HG02763 (cell line): ENCODE results near the gene PEX11B.
A peak's percentile ranks its signal among the peaks of the same experiment; 100 is the strongest.

Experiments
- ATAC-seq: cut with Tn5 transposase; IDR thresholded peaks from one replicate; pipeline ENCODE4 v1.9.1; 2021; ENCODE audit warnings: mild to moderate bottlenecking, moderate library complexity; ENCODE audit not compliant: unreplicated experiment

Gene PEX11B

DNA sequence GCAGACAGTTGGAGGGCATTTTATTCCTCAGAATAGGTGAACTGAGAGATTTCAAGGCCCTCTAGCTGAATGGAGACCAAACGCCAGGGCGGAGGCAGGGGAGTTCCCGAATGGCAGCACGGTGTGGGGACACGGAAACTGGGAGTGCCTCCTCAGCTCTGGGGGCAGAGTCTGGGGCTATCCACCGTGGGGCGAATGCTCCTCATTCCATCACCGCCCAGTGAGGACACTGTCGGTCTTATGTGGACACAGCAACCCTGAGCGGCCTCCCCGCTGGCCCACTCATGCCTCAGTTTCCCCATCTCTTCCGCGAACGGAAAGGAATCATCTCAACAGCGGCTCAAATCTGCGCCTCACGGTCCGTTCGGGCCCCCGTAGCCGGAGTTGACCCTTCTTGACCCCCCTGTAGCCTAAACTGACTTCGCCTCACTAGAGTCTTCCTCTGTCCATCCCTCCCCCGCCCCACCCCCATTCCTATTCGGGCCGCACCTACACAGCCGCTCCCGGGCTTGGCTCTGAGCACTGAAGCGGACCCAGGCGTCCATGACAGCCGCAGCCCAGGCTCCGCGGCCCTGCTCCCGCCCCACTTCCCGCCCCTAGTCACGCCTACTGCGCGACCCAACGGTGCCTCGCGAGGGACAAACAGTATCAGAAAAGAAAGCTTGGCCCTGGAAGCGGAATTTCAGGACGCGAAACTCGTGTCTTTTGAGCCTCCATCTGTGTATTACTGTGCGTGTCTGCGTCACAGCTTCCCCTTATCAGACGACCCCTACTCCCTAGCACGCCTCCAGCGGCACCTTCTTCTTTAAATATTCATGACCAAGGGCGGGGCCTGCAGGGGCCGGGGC, at the start of gene PEX11B:
TSS of gene PEX11B (minus strand) at position 574 of the 848 bp plus-strand sequence. CDS start at position 545, 29 bp downstream.
- peak; percentile 89 for ATAC-seq

DNA sequence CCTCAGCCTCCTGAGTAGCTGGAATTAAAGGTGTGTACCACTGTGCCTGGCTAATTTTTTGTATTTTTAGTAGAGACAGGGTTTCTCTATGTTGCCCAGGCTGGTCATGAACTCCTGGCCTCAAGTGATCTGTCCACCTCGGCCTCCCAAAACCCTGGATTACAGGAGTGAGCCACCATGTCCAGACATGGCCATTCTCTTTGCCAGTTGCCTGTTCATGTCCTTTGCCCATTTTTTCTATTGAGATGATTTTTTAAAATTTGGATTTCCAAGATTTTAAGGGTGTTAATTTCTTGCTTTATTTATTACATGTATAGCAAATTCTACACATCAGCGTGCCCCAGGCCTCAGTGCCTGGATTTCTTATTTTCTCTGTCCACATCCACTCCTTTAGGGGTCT, 48.8 kb upstream of the PEX11B start:
- no peak for ATAC-seq

GRCh38 chr1:145965119-145965744, 46.7 kb upstream of the PEX11B start:
- ATAC-seq = no peak

- ATAC-seq = peak; percentile 90
Measured at GRCh38 chr1:145964328-145965118, 46.0 kb upstream of the PEX11B start, which contains the start of the genes ANKRD34A and POLR3GL. ANKRD34A (minus strand) TSS chr1:145964575; CDS start chr1:145961759, 2,816 bp downstream. POLR3GL (plus strand) TSS chr1:145964690; CDS start chr1:145974866, 10,176 bp downstream.

GRCh38 chr1:145963265-145964019, 44.9 kb upstream of the PEX11B start:
- no peak for ATAC-seq

DNA sequence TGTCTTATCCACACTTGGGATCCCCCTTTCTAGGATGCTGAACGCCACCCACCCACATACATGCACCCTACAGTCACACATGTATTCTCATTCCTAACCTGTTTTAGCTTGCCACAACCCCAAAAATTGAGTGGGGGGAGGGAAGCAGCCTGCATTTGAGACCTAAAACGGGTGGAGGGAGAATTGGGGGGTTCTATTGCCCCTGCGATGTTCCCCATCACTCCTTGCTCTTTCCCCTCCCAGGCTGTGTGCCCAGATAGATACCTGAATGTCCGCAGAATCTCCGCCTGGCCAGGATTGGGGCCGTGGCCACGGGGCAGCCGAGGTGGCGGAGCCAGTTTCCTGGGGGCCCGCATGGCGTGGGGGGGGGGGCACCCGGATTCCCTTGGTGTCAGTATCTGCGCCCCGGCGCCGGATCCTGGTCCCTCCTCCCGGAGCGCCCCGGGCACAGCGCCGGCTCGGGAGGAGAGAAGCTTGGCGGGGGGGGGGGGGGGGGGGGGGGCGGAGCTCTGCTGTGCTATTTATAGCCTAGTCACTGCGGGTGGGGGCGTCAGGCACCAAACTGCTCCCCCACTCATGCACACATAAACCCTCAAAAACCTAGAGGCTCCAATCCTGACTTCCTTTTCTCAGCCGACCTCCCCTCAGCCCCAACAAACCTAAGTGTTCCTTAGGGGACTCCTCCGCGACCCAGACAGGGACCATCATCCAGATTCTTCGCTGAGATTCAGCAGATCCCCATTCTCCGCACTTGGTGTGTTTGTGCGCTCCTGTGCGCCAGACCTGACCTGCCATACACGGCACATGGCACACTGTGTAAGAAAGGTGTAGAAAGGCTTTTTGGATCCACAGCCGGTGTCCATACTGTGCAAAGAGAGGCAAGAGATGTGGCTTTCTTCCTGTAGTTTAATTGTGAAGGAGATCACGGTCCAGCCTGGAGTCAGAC, 43.9 kb upstream of the PEX11B start:
- no peak for ATAC-seq

DNA sequence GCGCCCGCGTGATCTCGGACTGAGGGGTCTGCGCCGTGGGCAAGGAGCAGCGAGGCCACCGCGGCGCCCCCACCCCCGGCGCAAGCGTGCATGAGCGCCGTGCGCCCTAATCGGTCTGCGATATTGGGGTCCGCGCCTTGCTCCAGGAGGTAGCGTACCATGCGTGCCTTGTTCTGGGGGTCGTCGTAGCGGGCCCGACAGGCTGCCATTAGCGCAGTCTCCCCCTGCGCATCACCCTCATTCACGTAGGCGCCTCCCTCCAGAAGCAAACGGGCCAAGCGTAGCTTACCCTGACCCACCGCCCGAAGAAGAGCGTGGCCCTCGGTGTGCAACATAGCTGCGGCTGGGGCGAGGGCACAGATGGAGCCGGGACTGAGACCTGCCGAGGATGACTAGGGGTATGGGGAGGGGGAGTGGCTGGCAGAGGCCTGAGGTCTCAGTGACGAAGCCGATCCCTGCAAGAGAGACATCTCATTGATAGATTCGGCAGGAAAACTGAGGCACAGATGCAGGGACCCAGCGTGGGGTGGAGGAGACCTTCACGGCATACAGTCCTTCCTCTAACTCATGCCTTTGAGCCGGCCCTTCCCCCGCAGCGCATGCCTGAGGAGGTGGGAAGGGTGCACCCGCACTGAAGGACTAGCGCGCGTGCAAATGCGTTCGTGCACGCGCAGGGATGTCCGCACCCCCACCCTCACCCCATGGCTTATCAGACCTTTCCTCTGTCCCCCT, 43.1 kb upstream of the PEX11B start:
- no peak for ATAC-seq

- no peak for ATAC-seq
Measured at GRCh38 chr1:145961109-145961424, 42.5 kb upstream of the PEX11B start.

DNA sequence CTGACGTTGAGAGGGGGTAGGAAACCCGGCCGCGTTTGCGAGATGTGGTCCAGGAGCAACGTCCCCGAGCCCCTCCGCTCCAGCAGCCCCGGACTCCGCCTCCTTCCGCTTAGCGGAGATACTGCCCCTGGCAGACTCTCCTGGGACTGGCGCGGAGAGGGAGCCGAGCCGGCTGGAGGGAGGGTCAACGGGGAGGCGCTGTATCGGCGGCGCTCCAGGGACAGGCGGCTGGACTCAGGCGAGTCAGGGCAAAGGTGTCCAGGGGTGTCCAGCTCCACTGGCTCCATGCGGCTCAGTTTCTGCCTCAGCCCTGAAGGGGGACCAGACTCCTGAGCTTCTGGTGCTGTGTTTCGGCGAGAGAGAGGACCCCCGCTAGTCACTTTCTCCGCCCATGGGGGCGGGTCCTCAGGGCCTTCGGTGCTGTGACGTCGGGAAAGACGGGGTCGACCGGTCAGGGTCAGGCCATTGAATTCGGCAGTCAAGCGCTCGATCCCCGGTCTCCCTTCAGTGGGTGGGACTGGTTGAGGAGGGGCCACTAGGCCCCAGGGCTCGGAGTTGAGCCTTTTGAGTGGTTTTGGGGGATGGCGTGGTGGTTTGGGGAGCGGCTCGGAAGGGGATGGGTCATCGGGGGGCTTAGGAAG, 42.1 kb upstream of the PEX11B start:
- ATAC-seq = no peak

DNA sequence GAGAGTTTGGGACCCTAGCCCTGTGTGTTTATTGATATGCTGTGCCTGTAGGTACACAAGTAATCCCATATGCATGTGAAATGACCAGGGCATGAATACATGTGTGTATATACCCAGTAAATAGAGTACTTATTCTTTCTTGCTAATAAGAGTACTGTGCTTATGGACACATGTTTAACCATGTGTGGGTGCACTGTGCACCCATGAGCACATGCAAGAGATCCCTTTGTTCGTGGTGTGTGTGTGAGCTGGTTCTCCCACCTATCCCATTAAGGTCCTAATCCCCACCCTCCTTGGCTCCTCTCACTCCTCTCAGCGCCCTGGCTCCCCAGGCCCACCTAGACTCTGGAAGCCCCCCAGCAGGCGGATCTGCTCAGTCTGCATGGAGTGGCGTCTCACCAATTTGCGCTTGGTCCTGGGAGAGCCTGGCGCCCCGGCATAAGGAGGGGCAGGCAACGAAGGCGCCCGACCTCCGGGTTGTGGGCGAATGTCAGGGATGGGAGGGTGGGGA, 41.5 kb upstream of the PEX11B start:
- no peak for ATAC-seq

- no peak for ATAC-seq
Measured at GRCh38 chr1:145959333-145959732, 40.8 kb upstream of the PEX11B start.

GRCh38 chr1:145958734-145959133, 40.2 kb upstream of the PEX11B start:
- ATAC-seq = no peak

DNA sequence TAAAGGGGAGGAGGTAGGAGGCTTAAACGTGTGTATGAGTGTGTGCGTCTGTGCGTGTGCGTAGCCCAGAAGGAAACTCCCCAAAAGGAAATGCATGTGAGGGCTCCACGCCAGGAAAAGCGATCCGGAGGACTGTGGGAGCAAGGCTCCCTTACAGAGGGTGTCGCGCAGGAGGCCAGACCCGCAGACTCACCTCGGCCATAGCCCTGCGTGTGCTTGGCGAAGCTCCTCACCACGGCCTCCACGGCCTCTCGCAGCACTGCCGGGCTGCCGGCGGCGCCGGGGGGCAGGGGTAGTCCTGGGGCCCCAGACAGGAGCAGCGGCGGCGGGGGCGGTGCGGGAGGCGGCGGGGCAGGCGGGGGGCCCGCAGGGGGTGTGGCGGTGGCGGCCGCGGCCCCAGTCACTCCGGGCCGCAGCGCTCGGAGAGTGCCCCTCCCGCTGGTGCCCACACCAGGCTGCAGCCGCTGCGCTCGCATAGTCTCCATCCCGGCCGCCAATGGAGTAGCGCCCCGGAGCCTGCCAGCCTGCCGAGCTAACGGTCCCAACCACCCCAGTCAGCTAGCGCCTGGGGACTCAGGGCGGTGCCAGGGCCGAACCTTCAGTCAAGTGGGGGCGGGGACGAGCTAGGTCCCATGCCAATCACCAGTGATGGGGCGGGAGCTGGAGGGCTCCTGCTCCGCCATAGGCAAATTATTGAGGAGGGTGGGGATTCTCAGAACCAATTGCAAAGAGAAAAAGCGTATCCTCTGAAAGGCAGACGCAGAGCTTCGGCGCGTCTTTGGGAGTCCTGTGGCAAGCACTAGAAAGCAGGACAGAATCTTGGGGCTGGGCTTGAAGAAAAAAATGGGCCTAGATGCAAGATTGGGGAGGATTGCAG, 39.2 kb upstream of the PEX11B start, which contains the start of gene LIX1L:
TSS of gene LIX1L (minus strand) at position 575 of the 877 bp plus-strand sequence. CDS start at position 485, 90 bp downstream.
- ATAC-seq = peak; percentile 90

DNA sequence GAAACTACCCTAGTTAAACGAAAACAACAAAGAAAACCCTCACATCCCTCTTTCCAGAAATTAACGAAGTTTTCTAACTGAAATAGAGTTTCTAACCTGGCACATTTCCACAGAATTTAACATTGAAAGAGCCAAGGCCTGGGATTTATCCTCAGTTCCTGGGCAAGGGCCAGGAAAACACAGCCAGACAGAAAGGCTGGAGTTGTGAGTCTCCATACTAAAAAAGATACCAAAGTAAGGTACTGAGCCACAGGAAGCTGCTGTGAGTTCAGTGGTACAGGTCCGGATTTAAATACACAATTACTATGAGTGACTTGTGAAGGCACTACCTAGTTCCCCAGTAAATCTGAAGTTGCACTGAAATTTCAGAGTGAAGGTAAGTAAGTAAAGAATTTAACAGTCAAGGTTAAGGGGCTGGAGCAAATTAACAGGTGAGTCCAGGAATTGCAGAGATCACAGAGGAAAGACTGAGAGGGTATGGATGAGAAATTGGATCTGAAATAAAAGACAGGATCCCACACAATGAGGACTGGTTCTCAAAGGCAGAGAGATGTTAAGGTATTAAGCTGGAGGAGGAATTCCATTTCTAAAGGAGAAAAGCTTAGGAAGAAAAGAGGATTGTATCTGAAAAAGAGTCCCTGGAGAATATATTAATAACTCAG, 38.4 kb upstream of the PEX11B start:
- no peak for ATAC-seq

- ATAC-seq = no peak
Measured at GRCh38 chr1:145956361-145956760, 37.8 kb upstream of the PEX11B start.

- ATAC-seq = no peak
Measured at GRCh38 chr1:145955436-145955835, 36.9 kb upstream of the PEX11B start.

- ATAC-seq = no peak
Measured at GRCh38 chr1:145953861-145954260, 35.3 kb upstream of the PEX11B start.
